ENCODE measurements around the gene SUCLG2. TPM values are rescaled to one million over a fixed set of nuclear protein-coding genes. Genes with fewer than 3 reads are reported as not detected.

SUCLG2 gene
- total RNA-seq, 4 donors from 2014 or later = 29.5 to 40.2 (median 35.7) TPM

- 95% methylated on average over 2 of the region's 2 CpGs for WGBS
- no peaks in the 10 kb centered on the region for H3K27me3 ChIP-seq
- no peaks in the 10 kb centered on the region for H3K4me1 ChIP-seq
- H3K4me3 ChIP-seq = no peak overlapping the region
- no peak overlapping the region for H3K27ac ChIP-seq
- TF ChIP-seq POLR2A (IDR thresholded peaks at IDR 0.05) (no peak), POLR2AphosphoS5 (IDR thresholded peaks at IDR 0.05) (no peak)
- DNase-seq (ENCODE audit: low spot score in 2 of 2) = no peak
- H3K9me3 ChIP-seq = no peaks in the 10 kb centered on the region
- peaks cover 5% of the 10 kb centered on the region for H3K36me3 ChIP-seq
Measured at GRCh38 chr3:67599821-67600220, 54.6 kb downstream of the SUCLG2 start.

GRCh38 chr3:67598814-67599556, 55.4 kb downstream of the SUCLG2 start:
- no peaks in the 10 kb centered on the region for H3K27me3 ChIP-seq
- H3K36me3 ChIP-seq = no peaks in the 10 kb centered on the region
- no peaks in the 10 kb centered on the region for H3K4me1 ChIP-seq
- no peak overlapping the region for H3K4me3 ChIP-seq
- no peaks in the 10 kb centered on the region for H3K9me3 ChIP-seq
- H3K27ac ChIP-seq = no peak overlapping the region
- WGBS = 90% methylated on average over 8 of the region's 8 CpGs
- TF ChIP-seq POLR2A (IDR thresholded peaks at IDR 0.05) (no peak), POLR2AphosphoS5 (IDR thresholded peaks at IDR 0.05) (no peak), EP300 (IDR thresholded peaks at IDR 0.05) (no peak)
- TF ChIP-seq, protein P1, sequence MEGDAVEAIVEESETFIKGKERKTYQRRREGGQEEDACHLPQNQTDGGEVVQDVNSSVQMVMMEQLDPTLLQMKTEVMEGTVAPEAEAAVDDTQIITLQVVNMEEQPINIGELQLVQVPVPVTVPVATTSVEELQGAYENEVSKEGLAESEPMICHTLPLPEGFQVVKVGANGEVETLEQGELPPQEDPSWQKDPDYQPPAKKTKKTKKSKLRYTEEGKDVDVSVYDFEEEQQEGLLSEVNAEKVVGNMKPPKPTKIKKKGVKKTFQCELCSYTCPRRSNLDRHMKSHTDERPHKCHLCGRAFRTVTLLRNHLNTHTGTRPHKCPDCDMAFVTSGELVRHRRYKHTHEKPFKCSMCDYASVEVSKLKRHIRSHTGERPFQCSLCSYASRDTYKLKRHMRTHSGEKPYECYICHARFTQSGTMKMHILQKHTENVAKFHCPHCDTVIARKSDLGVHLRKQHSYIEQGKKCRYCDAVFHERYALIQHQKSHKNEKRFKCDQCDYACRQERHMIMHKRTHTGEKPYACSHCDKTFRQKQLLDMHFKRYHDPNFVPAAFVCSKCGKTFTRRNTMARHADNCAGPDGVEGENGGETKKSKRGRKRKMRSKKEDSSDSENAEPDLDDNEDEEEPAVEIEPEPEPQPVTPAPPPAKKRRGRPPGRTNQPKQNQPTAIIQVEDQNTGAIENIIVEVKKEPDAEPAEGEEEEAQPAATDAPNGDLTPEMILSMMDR (IDR thresholded peaks at IDR 0.05) = no peak
- no peak for DNase-seq (ENCODE audit: low spot score in 2 of 2)

DNA sequence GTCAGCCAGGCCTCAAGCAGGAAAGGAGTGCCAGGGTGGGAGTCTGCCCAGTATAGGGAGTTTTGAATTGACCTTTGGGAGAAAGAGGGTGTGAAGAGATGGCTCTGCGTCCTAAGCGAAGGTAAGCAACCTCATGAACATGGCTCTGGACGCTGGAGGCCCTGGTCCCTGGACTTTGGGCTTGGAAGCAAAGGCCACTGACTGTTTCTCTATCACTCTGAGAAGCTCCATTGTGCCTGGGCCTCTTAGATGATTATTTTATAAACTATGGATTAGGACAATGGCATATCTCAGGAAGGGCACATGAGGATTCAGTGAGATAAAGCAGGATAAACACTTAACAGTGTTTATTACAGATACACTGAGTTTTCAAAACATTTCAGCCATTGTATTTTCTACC, 59.0 kb downstream of the SUCLG2 start:
- Histone ChIP-seq H3K4me3 (no peak overlapping the region), H3K27ac (no peak overlapping the region), H3K27me3 (no peaks in the 10 kb centered on the region), H3K36me3 (no peaks in the 10 kb centered on the region), H3K9me3 (no peaks in the 10 kb centered on the region), H3K4me1 (no peaks in the 10 kb centered on the region)
- WGBS = 95% methylated on average over 3 of the region's 3 CpGs
- no peak for DNase-seq (ENCODE audit: low spot score in 2 of 2)
- TF ChIP-seq EP300 (IDR thresholded peaks at IDR 0.05) (no peak), POLR2AphosphoS5 (IDR thresholded peaks at IDR 0.05) (no peak), POLR2A (IDR thresholded peaks at IDR 0.05) (no peak)
- TF ChIP-seq, protein P1 (IDR thresholded peaks at IDR 0.05) = no peak

- TF ChIP-seq, protein P1 (IDR thresholded peaks at IDR 0.05) = no peak
- no peak for TF ChIP-seq POLR2AphosphoS5 (IDR thresholded peaks at IDR 0.05)
- no peak for TF ChIP-seq EP300 (IDR thresholded peaks at IDR 0.05)
- TF ChIP-seq POLR2A (IDR thresholded peaks at IDR 0.05) = no peak
- WGBS = 97% methylated on average over 4 of the region's 4 CpGs
- Histone ChIP-seq H3K27me3 (no peaks in the 10 kb centered on the region), H3K36me3 (no peaks in the 10 kb centered on the region), H3K4me3 (no peak overlapping the region), H3K9me3 (no peaks in the 10 kb centered on the region), H3K27ac (no peak overlapping the region), H3K4me1 (no peaks in the 10 kb centered on the region)
- no peak for DNase-seq (ENCODE audit: low spot score in 2 of 2)
Measured at GRCh38 chr3:67593761-67594234, 60.6 kb downstream of the SUCLG2 start.

- H3K4me3 ChIP-seq = no peak overlapping the region
- no peaks in the 10 kb centered on the region for H3K27me3 ChIP-seq
- H3K9me3 ChIP-seq = no peaks in the 10 kb centered on the region
- no peaks in the 10 kb centered on the region for H3K36me3 ChIP-seq
- no peak overlapping the region for H3K27ac ChIP-seq
- no peak for DNase-seq (ENCODE audit: low spot score in 2 of 2)
- H3K4me1 ChIP-seq = no peaks in the 10 kb centered on the region
- no peak for TF ChIP-seq POLR2AphosphoS5 (IDR thresholded peaks at IDR 0.05)
- no peak for TF ChIP-seq POLR2A (IDR thresholded peaks at IDR 0.05)
- TF ChIP-seq EP300 (IDR thresholded peaks at IDR 0.05) = no peak
- TF ChIP-seq, protein P1 (IDR thresholded peaks at IDR 0.05) = no peak
Measured at GRCh38 chr3:67592057-67592456, 62.4 kb downstream of the SUCLG2 start.
